ENCODE results near the gene SLC35D1.

DNA sequence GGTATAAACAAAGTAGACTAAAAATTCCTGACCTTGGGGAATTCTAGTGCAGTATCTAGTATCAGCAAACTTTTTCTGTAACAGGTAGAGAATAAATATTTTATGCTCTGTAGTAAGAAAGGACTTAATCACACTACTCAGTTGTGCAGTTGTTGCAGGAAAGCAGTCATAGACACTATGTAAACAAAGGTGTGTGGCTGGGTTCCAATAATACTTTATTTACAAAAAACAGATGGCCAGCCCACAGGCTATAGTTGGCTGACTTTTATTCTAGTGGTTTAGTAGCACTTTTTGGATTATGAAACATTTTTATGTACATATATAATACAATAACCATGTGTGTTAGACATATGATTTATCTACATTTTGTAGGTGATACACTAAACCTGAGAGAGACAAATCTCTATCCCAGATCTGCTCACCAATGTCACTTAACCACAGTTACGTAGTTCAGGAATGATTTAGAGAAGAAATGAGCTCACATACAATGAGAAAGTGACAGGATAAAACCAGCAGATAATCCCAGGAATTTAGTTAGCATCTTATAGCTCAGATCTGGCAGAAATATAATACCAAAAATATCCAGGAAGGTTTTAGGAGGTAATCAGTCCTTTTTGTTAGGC lies 73.1 kb downstream of the SLC35D1 start:
- TF ChIP-seq KDM5A (IDR thresholded peaks at IDR 0.05; ENCODE audit: low read length), result no peak
- no peak for TF ChIP-seq CTCF (IDR thresholded peaks at IDR 0.05; ENCODE audit: control extremely low read depth in 1 of 3, insufficient read depth in 1 of 3, low read depth in 1 of 3, low read length in 3 of 3)
- TF ChIP-seq, protein P1, sequence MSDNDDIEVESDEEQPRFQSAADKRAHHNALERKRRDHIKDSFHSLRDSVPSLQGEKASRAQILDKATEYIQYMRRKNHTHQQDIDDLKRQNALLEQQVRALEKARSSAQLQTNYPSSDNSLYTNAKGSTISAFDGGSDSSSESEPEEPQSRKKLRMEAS (IDR thresholded peaks at IDR 0.05), result no peak
- TF ChIP-seq EP300 (IDR thresholded peaks at IDR 0.05; ENCODE audit: borderline replicate concordance in 1 of 2, low read depth in 2 of 2, low read length in 2 of 2), result no peak
- no peak for TF ChIP-seq ATF3 (IDR thresholded peaks at IDR 0.05; ENCODE audit: insufficient read depth, low read depth, low read length)
- TF ChIP-seq RAD21 (IDR thresholded peaks at IDR 0.05 in 1 of 2, conservative IDR thresholded peaks at IDR 0.05 in 1 of 2; ENCODE audit: low read depth in 2 of 2, low read length in 2 of 2), result no peak
- TF ChIP-seq SP2 (IDR thresholded peaks at IDR 0.05; ENCODE audit: low read length), result no peak
- no peak for TF ChIP-seq EZH2 (IDR thresholded peaks at IDR 0.05; ENCODE audit: low read depth, low read length, severe bottlenecking)
- no peak for TF ChIP-seq GABPA (IDR thresholded peaks at IDR 0.05; ENCODE audit: borderline replicate concordance, insufficient read depth, low read length)
